PC-9 (cell line): ENCODE measurements around the gene HES5. TPM values are rescaled to one million over a fixed set of nuclear protein-coding genes. Genes with fewer than 3 reads are reported as not detected.

Experiments used
- BruUV-seq: library from RNA; stranded (reverse); fragments of 400-500 nt; replicated peaks from 2 replicates; lab custom pipeline; 2021; lab: Mats Ljungman, UMichigan
- CTCF ChIA-PET: fragments of 300-600 bp; sonication (Branson Sonifier 250); formaldehyde crosslinking; loops from one replicate; lab custom pipeline; 2022; ENCODE audit warnings: antibody characterized with exemption; lab: Charles Lee
- POLR2A ChIA-PET: fragments of 300-600 bp; sonication (Branson Sonifier 250); formaldehyde crosslinking; loops from one replicate; lab custom pipeline; 2022; ENCODE audit warnings: antibody characterized with exemption; ENCODE audit not compliant: unreplicated experiment; lab: Charles Lee
- DNase-seq, 2 experiments: peaks; one replicate each; pipeline versions ENCODE4 v3.0.0 to v3.0.0-alpha.2; 2015 to 2022; ENCODE audit warnings: mixed read lengths in 1 of 2
- H2AFZ ChIP-seq: fragments of 200-600 bp; sonication (generic); 2 replicates; pipeline ENCODE4 v1.8.1; 2017; ENCODE audit warnings: antibody characterized with exemption
- H3F3A ChIP-seq: fragments of 200-600 bp; sonication (generic); 2 replicates; pipeline ENCODE4 v1.8.1; 2017; ENCODE audit warnings: antibody characterized with exemption, mild to moderate bottlenecking, low read depth; ENCODE audit not compliant: insufficient read depth
- H3K27ac ChIP-seq: fragments of 200-600 bp; sonication (generic); 2 replicates; pipeline ENCODE4 v1.6.1; 2016; ENCODE audit warnings: mixed run types
- H3K27me3 ChIP-seq: fragments of 200-600 bp; sonication (generic); 2 replicates; pipeline ENCODE4 v1.6.1; 2016; ENCODE audit warnings: low read depth, mixed run types; ENCODE audit not compliant: insufficient read depth
- H3K36me3 ChIP-seq: fragments of 200-600 bp; sonication (generic); 2 replicates; pipeline ENCODE4 v1.6.1; 2016; ENCODE audit warnings: low read depth, mixed run types
- H3K4me1 ChIP-seq: fragments of 200-600 bp; sonication (generic); replicated peaks from 2 replicates; pipeline ENCODE4 v1.6.1; 2016; ENCODE audit warnings: mixed run types; ENCODE audit not compliant: insufficient read depth
- H3K4me2 ChIP-seq: fragments of 200-600 bp; sonication (generic); 2 replicates; pipeline ENCODE4 v1.6.1; 2017; ENCODE audit warnings: mixed run types
- H3K4me3 ChIP-seq: fragments of 200-600 bp; sonication (generic); 2 replicates; pipeline ENCODE4 v1.6.1; 2016; ENCODE audit warnings: mixed run types
- H3K79me2 ChIP-seq: fragments of 200-600 bp; sonication (generic); 2 replicates; pipeline ENCODE4 v1.6.1; 2017; ENCODE audit warnings: low read depth, mixed run types
- H3K9me2 ChIP-seq: fragments of 200-600 bp; sonication (generic); 2 replicates; pipeline ENCODE4 v1.8.1; 2017; ENCODE audit warnings: mild to moderate bottlenecking; ENCODE audit not compliant: insufficient read depth
- H3K9me3 ChIP-seq: fragments of 200-600 bp; sonication (generic); 2 replicates; pipeline ENCODE4 v1.8.1; 2016; ENCODE audit warnings: low read depth; ENCODE audit not compliant: insufficient read depth
- H4K20me1 ChIP-seq: fragments of 200-600 bp; sonication (generic); 2 replicates; pipeline ENCODE4 v1.8.1; 2017; ENCODE audit not compliant: insufficient read depth
- CTCF ChIP-seq: fragments of 200-600 bp; sonication (generic); conservative IDR thresholded peaks from 2 replicates; pipeline ENCODE4 v1.6.1; 2017; ENCODE audit warnings: mixed run types, antibody characterized with exemption, mild to moderate bottlenecking, moderate library complexity
- EZH2 ChIP-seq: fragments of 200-600 bp; sonication (generic); IDR thresholded peaks from 2 replicates; pipeline ENCODE4 v1.8.0; 2017; ENCODE audit warnings: antibody characterized with exemption, low read depth
- intact Hi-C: fragments of 100-400 bp; cut with micrococcal nuclease; formaldehyde crosslinking; loops from one replicate; pipeline ENCODE4 v1.10.0; 2022; ENCODE audit not compliant: unreplicated experiment
- total RNA-seq: library from RNA; stranded (reverse); gene quantifications from 2 replicates; pipeline ENCODE4 v1.2.3, GENCODE V29; 2021

Gene HES5
- total RNA-seq, 1 experiment from 2014 or later: not detected

- intact Hi-C loops: no loop called here
- Histone ChIP-seq H3K4me1 (no peaks in the 10 kb centered on the region), H2AFZ (no peak overlapping the region), H3K27me3 (peaks cover 30% of the 10 kb centered on the region), H3K4me2 (no peak overlapping the region), H3K9me3 (no peaks in the 10 kb centered on the region), H3K27ac (no peak overlapping the region), H3F3A (no peaks in the 10 kb centered on the region), H3K36me3 (no peaks in the 10 kb centered on the region), H3K4me3 (no peak overlapping the region), H3K79me2 (no peaks in the 10 kb centered on the region), H4K20me1 (no peaks in the 10 kb centered on the region), H3K9me2 (no peaks in the 10 kb centered on the region)
- no TSS peak for BruUV-seq
- no peak for DNase-seq
- TF ChIP-seq CTCF (no peak), EZH2 (no peak)
- CTCF ChIA-PET: no interaction called here
- POLR2A ChIA-PET: no interaction called here
Measured at GRCh38 chr1:2564006-2564814, 34.1 kb upstream of the HES5 start.

- H3K4me2 ChIP-seq: no peak overlapping the region
- H4K20me1 ChIP-seq: no peaks in the 10 kb centered on the region
- no peaks in the 10 kb centered on the region for H3K9me2 ChIP-seq
- H3K27ac ChIP-seq: no peak overlapping the region
- TF ChIP-seq CTCF (no peak), EZH2 (no peak)
- POLR2A ChIA-PET: no interaction called here
- BruUV-seq: no TSS peak
- no peaks in the 10 kb centered on the region for H3K79me2 ChIP-seq
- intact Hi-C loops: no loop called here
- H2AFZ ChIP-seq: no peak overlapping the region
- DNase-seq: no peak
- no peak overlapping the region for H3K4me3 ChIP-seq
- no peaks in the 10 kb centered on the region for H3K9me3 ChIP-seq
- H3K4me1 ChIP-seq: no peaks in the 10 kb centered on the region
- CTCF ChIA-PET: no interaction called here
- peaks cover 26% of the 10 kb centered on the region for H3K27me3 ChIP-seq
- no peaks in the 10 kb centered on the region for H3K36me3 ChIP-seq
- no peaks in the 10 kb centered on the region for H3F3A ChIP-seq
Measured at GRCh38 chr1:2563205-2563604, 33.1 kb upstream of the HES5 start.

GRCh38 chr1:2561898-2562895 is 32.1 kb upstream of the HES5 start:
- no peaks in the 10 kb centered on the region for H3K4me1 ChIP-seq
- H3K9me2 ChIP-seq: no peaks in the 10 kb centered on the region
- DNase-seq: no peak
- H3K4me3 ChIP-seq: no peak overlapping the region
- CTCF ChIA-PET: no interaction called here
- H3K79me2 ChIP-seq: no peaks in the 10 kb centered on the region
- H3K27ac ChIP-seq: no peak overlapping the region
- no TSS peak for BruUV-seq
- H4K20me1 ChIP-seq: no peaks in the 10 kb centered on the region
- no peak overlapping the region for H3K4me2 ChIP-seq
- no peaks in the 10 kb centered on the region for H3K9me3 ChIP-seq
- POLR2A ChIA-PET: no interaction called here
- TF ChIP-seq CTCF (peak; percentile 59), EZH2 (no peak)
- H3K27me3 ChIP-seq: peaks cover 21% of the 10 kb centered on the region
- H2AFZ ChIP-seq: no peak overlapping the region
- intact Hi-C loops: no loop called here
- no peaks in the 10 kb centered on the region for H3F3A ChIP-seq
- H3K36me3 ChIP-seq: no peaks in the 10 kb centered on the region
